ENCODE results near the gene FBXL4. TPM values are rescaled to one million over a fixed set of nuclear protein-coding genes. Genes with fewer than 3 reads are reported as not detected.

The FBXL4 gene
- total and polyA plus RNA-seq, 10 of the 15 experiments (the other 5 are each of a cell fraction or from before 2014, with no cell fraction given) = 2.9 to 16.9 (median 7.2) TPM

DNA sequence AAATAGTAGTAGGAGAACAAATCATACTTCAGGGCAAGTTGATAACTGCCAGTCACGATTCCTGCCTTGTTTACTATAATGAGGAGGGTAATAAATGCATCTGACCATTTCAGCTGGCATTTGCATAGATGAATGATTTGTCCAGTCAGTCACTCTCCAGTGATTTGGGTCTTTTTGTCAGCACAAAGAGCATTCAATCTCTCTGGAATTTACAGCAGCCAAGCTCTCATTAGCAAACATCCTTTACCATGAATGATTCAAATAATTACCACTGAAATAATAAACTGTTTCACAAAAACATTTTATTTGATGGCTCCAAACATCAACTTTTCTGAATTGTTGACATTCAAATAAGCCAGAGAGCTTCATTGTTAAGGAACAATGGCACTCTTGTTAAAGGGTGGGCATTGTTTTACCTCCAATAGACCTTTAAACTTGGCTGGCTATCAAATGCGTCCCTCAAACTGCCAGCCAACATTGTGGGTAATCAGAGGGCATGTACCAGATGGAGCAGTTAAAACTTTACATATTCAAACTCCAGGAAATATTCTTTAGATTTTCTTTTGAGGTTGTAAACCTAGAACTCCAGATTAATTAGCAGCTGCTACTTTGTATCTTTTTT, 30.0 kb upstream of the FBXL4 start:
- H3K27ac ChIP-seq (ENCODE audit: control insufficient read depth, insufficient read depth) = no peak overlapping the region
- no peaks in the 10 kb centered on the region for H3K36me3 ChIP-seq (ENCODE audit: control insufficient read depth in 2 of 2, insufficient read depth in 2 of 2, low read length in 1 of 2)
- no peaks in the 10 kb centered on the region for H3K4me1 ChIP-seq (ENCODE audit: control insufficient read depth, insufficient read depth, low read length)
- H3K27me3 ChIP-seq (replicated peaks in 1 of 2; ENCODE audit: control insufficient read depth in 2 of 2, insufficient read depth in 2 of 2, low read length in 1 of 2) = no peaks in the 10 kb centered on the region
- H2AFZ ChIP-seq (ENCODE audit: control insufficient read depth, low read depth, low read length) = no peak overlapping the region
- no peak for DNase-seq (ENCODE audit: low read depth, low spot score)
- no peaks in the 10 kb centered on the region for H3K9me3 ChIP-seq (replicated peaks; ENCODE audit: control insufficient read depth, insufficient read depth, low read length)
- no peak overlapping the region for H3K4me3 ChIP-seq
- in situ Hi-C loops (cut with MboI) (no loop called here), intact Hi-C loops (cut with micrococcal nuclease; ENCODE audit: unreplicated experiment) (no loop called here)
- ChIA-PET CTCF (no interaction called here), RAD21 (ENCODE audit: unreplicated experiment) (no interaction called here), SMC1A (ENCODE audit: uncharacterized antibody, unreplicated experiment) (interaction anchor here (0.8 kb wide), 1 partner anchor 25 kb away, joined by 4 read pairs; no protein-coding TSS in a partner anchor), POLR2A (no interaction called here)
- H4K20me1 ChIP-seq (ENCODE audit: control insufficient read depth, insufficient read depth) = no peaks in the 10 kb centered on the region
- WGBS (ENCODE audit: insufficient coverage, insufficient replicate concordance, low lambda C conversion rate, missing lambda C conversion rate) = 0% methylated on average over 2 of the region's 2 CpGs
- FAIRE-seq = no peak
- no peak for ATAC-seq
- no TSS peak for BruUV-seq (replicated peaks)
- no peaks in the 10 kb centered on the region for H3K79me2 ChIP-seq (ENCODE audit: control insufficient read depth, insufficient read depth, low read length)
- no peak overlapping the region for H3K4me2 ChIP-seq (ENCODE audit: control insufficient read depth, insufficient read depth)
- no peak overlapping the region for H3K9ac ChIP-seq (ENCODE audit: control insufficient read depth, insufficient read depth, low read length)
- TF ChIP-seq BCL11A (IDR thresholded peaks at IDR 0.05; ENCODE audit: low read depth, low read length) (no peak), ZBED1 (IDR thresholded peaks at IDR 0.05; ENCODE audit: borderline replicate concordance) (no peak), CHD4 (IDR thresholded peaks at IDR 0.05) (no peak), FOXM1 (IDR thresholded peaks at IDR 0.05; ENCODE audit: low read depth, low read length) (no peak), GATAD2B (conservative IDR thresholded peaks at IDR 0.05; ENCODE audit: low read depth) (no peak), ZZZ3 (IDR thresholded peaks at IDR 0.05; ENCODE audit: control insufficient read depth, insufficient read length, low read depth) (no peak), RBBP5 (conservative IDR thresholded peaks at IDR 0.05) (no peak), ZNF384 (IDR thresholded peaks at IDR 0.05; ENCODE audit: borderline replicate concordance, low read depth, low read length) (no peak), NKRF (conservative IDR thresholded peaks at IDR 0.05) (no peak), SREBF1 (IDR thresholded peaks at IDR 0.05; ENCODE audit: low read length) (no peak), HDGF (IDR thresholded peaks at IDR 0.05) (no peak), CREB1 (IDR thresholded peaks at IDR 0.05; ENCODE audit: low read depth) (no peak), PAX5 (IDR thresholded peaks at IDR 0.05; ENCODE audit: borderline replicate concordance, low read depth, low read length) (no peak)
- TF ChIP-seq, protein P1, sequence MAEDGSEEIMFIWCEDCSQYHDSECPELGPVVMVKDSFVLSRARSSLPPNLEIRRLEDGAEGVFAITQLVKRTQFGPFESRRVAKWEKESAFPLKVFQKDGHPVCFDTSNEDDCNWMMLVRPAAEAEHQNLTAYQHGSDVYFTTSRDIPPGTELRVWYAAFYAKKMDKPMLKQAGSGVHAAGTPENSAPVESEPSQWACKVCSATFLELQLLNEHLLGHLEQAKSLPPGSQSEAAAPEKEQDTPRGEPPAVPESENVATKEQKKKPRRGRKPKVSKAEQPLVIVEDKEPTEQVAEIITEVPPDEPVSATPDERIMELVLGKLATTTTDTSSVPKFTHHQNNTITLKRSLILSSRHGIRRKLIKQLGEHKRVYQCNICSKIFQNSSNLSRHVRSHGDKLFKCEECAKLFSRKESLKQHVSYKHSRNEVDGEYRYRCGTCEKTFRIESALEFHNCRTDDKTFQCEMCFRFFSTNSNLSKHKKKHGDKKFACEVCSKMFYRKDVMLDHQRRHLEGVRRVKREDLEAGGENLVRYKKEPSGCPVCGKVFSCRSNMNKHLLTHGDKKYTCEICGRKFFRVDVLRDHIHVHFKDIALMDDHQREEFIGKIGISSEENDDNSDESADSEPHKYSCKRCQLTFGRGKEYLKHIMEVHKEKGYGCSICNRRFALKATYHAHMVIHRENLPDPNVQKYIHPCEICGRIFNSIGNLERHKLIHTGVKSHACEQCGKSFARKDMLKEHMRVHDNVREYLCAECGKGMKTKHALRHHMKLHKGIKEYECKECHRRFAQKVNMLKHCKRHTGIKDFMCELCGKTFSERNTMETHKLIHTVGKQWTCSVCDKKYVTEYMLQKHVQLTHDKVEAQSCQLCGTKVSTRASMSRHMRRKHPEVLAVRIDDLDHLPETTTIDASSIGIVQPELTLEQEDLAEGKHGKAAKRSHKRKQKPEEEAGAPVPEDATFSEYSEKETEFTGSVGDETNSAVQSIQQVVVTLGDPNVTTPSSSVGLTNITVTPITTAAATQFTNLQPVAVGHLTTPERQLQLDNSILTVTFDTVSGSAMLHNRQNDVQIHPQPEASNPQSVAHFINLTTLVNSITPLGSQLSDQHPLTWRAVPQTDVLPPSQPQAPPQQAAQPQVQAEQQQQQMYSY (CRISPR knock-in tag; IDR thresholded peaks at IDR 0.05) = no peak
- TF ChIP-seq, protein P2, sequence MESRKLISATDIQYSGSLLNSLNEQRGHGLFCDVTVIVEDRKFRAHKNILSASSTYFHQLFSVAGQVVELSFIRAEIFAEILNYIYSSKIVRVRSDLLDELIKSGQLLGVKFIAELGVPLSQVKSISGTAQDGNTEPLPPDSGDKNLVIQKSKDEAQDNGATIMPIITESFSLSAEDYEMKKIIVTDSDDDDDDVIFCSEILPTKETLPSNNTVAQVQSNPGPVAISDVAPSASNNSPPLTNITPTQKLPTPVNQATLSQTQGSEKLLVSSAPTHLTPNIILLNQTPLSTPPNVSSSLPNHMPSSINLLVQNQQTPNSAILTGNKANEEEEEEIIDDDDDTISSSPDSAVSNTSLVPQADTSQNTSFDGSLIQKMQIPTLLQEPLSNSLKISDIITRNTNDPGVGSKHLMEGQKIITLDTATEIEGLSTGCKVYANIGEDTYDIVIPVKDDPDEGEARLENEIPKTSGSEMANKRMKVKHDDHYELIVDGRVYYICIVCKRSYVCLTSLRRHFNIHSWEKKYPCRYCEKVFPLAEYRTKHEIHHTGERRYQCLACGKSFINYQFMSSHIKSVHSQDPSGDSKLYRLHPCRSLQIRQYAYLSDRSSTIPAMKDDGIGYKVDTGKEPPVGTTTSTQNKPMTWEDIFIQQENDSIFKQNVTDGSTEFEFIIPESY (IDR thresholded peaks at IDR 0.05) = no peak
